Measurements from ENCODE around the gene FMN2. TPM values are rescaled to one million over a fixed set of nuclear protein-coding genes. Genes with fewer than 3 reads are reported as not detected.

Gene FMN2
- polyA plus RNA-seq, 3 donors = 0.37 to 3.0 (median 0.56) TPM

GRCh38 chr1:240117930-240118329, 26.2 kb downstream of the FMN2 start:
- WGBS, 3 donors = 56 to 65% (median 63%) methylated on average over 3 of the region's 3 CpGs

GRCh38 chr1:240122639-240123613, 31.2 kb downstream of the FMN2 start:
- WGBS, 3 donors = 27 to 68% (median 54%) methylated on average over 20 of the region's 20 CpGs
- no peak overlapping the region for H3K27ac ChIP-seq (ENCODE audit: low read depth, low read length)

More at GRCh38 chr1:240117930-240118329, 26.2 kb downstream of the FMN2 start:
- H3K27ac ChIP-seq (ENCODE audit: low read depth, low read length) = no peak overlapping the region

- 87 to 93% (median 92%) methylated on average over 5 to 6 of the region's 6 CpGs for WGBS, 3 donors
- H3K27ac ChIP-seq (ENCODE audit: low read depth, low read length) = no peak overlapping the region
Measured at GRCh38 chr1:240126821-240127220, 35.1 kb downstream of the FMN2 start.

- WGBS, 3 donors = 88 to 98% (median 98%) methylated on average over 2 of the region's 2 CpGs
- H3K27ac ChIP-seq (ENCODE audit: low read depth, low read length) = no peak overlapping the region
Measured at GRCh38 chr1:240128366-240128765, 36.7 kb downstream of the FMN2 start.

GRCh38 chr1:240134113-240134512, 42.4 kb downstream of the FMN2 start:
- H3K27ac ChIP-seq (ENCODE audit: low read depth, low read length) = no peak overlapping the region
- WGBS, 3 donors = 90 to 95% (median 93%) methylated on average over 1 of the region's 1 CpG

GRCh38 chr1:240134596-240134995, 42.9 kb downstream of the FMN2 start:
- H3K27ac ChIP-seq (ENCODE audit: low read depth, low read length) = no peak overlapping the region
- WGBS, 3 donors = 65 to 75% (median 73%) methylated on average over 2 of the region's 2 CpGs

- 71 to 79% (median 77%) methylated on average over 3 of the region's 3 CpGs for WGBS, 3 donors
- no peak overlapping the region for H3K27ac ChIP-seq (ENCODE audit: low read depth, low read length)
Measured at GRCh38 chr1:240136402-240136801, 44.7 kb downstream of the FMN2 start.

- H3K27ac ChIP-seq (ENCODE audit: low read depth, low read length) = no peak overlapping the region
- 37 to 57% (median 43%) methylated on average over 4 of the region's 4 CpGs for WGBS, 3 donors
Measured at GRCh38 chr1:240138867-240139266, 47.2 kb downstream of the FMN2 start.

GRCh38 chr1:240139511-240139910, 47.8 kb downstream of the FMN2 start:
- no peak overlapping the region for H3K27ac ChIP-seq (ENCODE audit: low read depth, low read length)
- 71 to 77% (median 73%) methylated on average over 5 of the region's 5 CpGs for WGBS, 3 donors

- no peak overlapping the region for H3K27ac ChIP-seq (ENCODE audit: low read depth, low read length)
- WGBS, 3 donors = 92 to 94% (median 92%) methylated on average over 14 of the region's 14 CpGs
Measured at GRCh38 chr1:240145120-240145519, 53.4 kb downstream of the FMN2 start.

GRCh38 chr1:240148333-240148732, 56.6 kb downstream of the FMN2 start:
- H3K27ac ChIP-seq (ENCODE audit: low read depth, low read length) = no peak overlapping the region
- WGBS, 3 donors = 94 to 98% (median 95%) methylated on average over 2 of the region's 2 CpGs

- H3K27ac ChIP-seq (ENCODE audit: low read depth, low read length) = no peak overlapping the region
- 30 to 39% (median 37%) methylated on average over 3 of the region's 3 CpGs for WGBS, 3 donors
Measured at GRCh38 chr1:240149484-240150094, 57.9 kb downstream of the FMN2 start.

GRCh38 chr1:240151136-240151735, 59.6 kb downstream of the FMN2 start:
- H3K27ac ChIP-seq (ENCODE audit: low read depth, low read length) = no peak overlapping the region
- 69 to 79% (median 71%) methylated on average over 7 of the region's 7 CpGs for WGBS, 3 donors

GRCh38 chr1:240152611-240153297, 61.1 kb downstream of the FMN2 start:
- 78 to 82% (median 79%) methylated on average over 5 of the region's 5 CpGs for WGBS, 3 donors
- no peak overlapping the region for H3K27ac ChIP-seq (ENCODE audit: low read depth, low read length)

- WGBS, 3 donors = 93 to 95% (median 95%) methylated on average over 2 of the region's 2 CpGs
- H3K27ac ChIP-seq (ENCODE audit: low read depth, low read length) = no peak overlapping the region
Measured at GRCh38 chr1:240155605-240156004, 63.9 kb downstream of the FMN2 start.

- no peak overlapping the region for H3K27ac ChIP-seq (ENCODE audit: low read depth, low read length)
Measured at GRCh38 chr1:240164742-240165141, 73.1 kb downstream of the FMN2 start.

- WGBS, 3 donors = 78 to 81% (median 78%) methylated on average over 7 of the region's 7 CpGs
- H3K27ac ChIP-seq (ENCODE audit: low read depth, low read length) = no peak overlapping the region
Measured at GRCh38 chr1:240169188-240169587, 77.5 kb downstream of the FMN2 start.

- WGBS, 3 donors = 61 to 86% (median 80%) methylated on average over 2 of the region's 2 CpGs
- H3K27ac ChIP-seq (ENCODE audit: low read depth, low read length) = no peak overlapping the region
Measured at GRCh38 chr1:240170266-240170665, 78.6 kb downstream of the FMN2 start.

GRCh38 chr1:240170806-240171205, 79.1 kb downstream of the FMN2 start:
- no peak overlapping the region for H3K27ac ChIP-seq (ENCODE audit: low read depth, low read length)
- WGBS, 3 donors = 55 to 77% (median 71%) methylated on average over 6 of the region's 6 CpGs
